Measurements from ENCODE around the gene RSPO4. TPM values are rescaled to one million over a fixed set of nuclear protein-coding genes. Genes with fewer than 3 reads are reported as not detected.

Gene RSPO4
- total RNA-seq, 1 donor = not detected

- DNase-seq (ENCODE audit: low read depth in 2 of 3, low spot score in 2 of 3) = no peak
Observed at GRCh38 chr20:972256-972655, 29.9 kb downstream of the RSPO4 start.

- DNase-seq (ENCODE audit: low read depth in 2 of 3, low spot score in 2 of 3) = no peak
Observed at GRCh38 chr20:971346-971745, 30.8 kb downstream of the RSPO4 start.

GRCh38 chr20:969868-970267, 32.2 kb downstream of the RSPO4 start:
- no peak for DNase-seq (ENCODE audit: low read depth in 2 of 3, low spot score in 2 of 3)

- DNase-seq (ENCODE audit: low read depth in 2 of 3, low spot score in 2 of 3) = peak in 1 of 3 donors; percentile 39
Observed at GRCh38 chr20:967796-968742, 34.0 kb downstream of the RSPO4 start.

GRCh38 chr20:965956-966355, 36.2 kb downstream of the RSPO4 start:
- DNase-seq (ENCODE audit: low read depth in 2 of 3, low spot score in 2 of 3) = no peak

- DNase-seq (ENCODE audit: low read depth in 2 of 3, low spot score in 2 of 3) = no peak
Observed at GRCh38 chr20:963795-964194, 38.3 kb downstream of the RSPO4 start.

- no peak for DNase-seq (ENCODE audit: low read depth in 2 of 3, low spot score in 2 of 3)
Observed at GRCh38 chr20:962683-963082, 39.4 kb downstream of the RSPO4 start.

- no peak for DNase-seq (ENCODE audit: low read depth in 2 of 3, low spot score in 2 of 3)
Observed at GRCh38 chr20:962223-962622, 39.9 kb downstream of the RSPO4 start.

- DNase-seq (ENCODE audit: low read depth in 2 of 3, low spot score in 2 of 3) = no peak
Observed at GRCh38 chr20:961768-962167, 40.3 kb downstream of the RSPO4 start.

- no peak for DNase-seq (ENCODE audit: low read depth in 2 of 3, low spot score in 2 of 3)
Observed at GRCh38 chr20:959996-960615, 42.0 kb downstream of the RSPO4 start.

- DNase-seq (ENCODE audit: low read depth in 2 of 3, low spot score in 2 of 3) = no peak
Observed at GRCh38 chr20:958936-959815, 42.9 kb downstream of the RSPO4 start.

GRCh38 chr20:957544-957943, 44.6 kb downstream of the RSPO4 start:
- DNase-seq (ENCODE audit: low read depth in 2 of 3, low spot score in 2 of 3) = peak in 1 of 3 donors; percentile 31

GRCh38 chr20:956330-956951, 45.7 kb downstream of the RSPO4 start:
- DNase-seq (ENCODE audit: low read depth in 2 of 3, low spot score in 2 of 3) = peak; percentile 61 to 84 (median 66)

GRCh38 chr20:955656-956055, 46.5 kb downstream of the RSPO4 start:
- DNase-seq (ENCODE audit: low read depth in 2 of 3, low spot score in 2 of 3) = no peak

GRCh38 chr20:955111-955510, 47.0 kb downstream of the RSPO4 start:
- no peak for DNase-seq (ENCODE audit: low read depth in 2 of 3, low spot score in 2 of 3)

GRCh38 chr20:953742-954141, 48.4 kb downstream of the RSPO4 start:
- DNase-seq (ENCODE audit: low read depth in 2 of 3, low spot score in 2 of 3) = no peak

GRCh38 chr20:952196-952795, 49.8 kb downstream of the RSPO4 start:
- DNase-seq (ENCODE audit: low read depth in 2 of 3, low spot score in 2 of 3) = no peak

GRCh38 chr20:951384-952169, 50.5 kb downstream of the RSPO4 start:
- no peak for DNase-seq (ENCODE audit: low read depth in 2 of 3, low spot score in 2 of 3)

- DNase-seq (ENCODE audit: low read depth in 2 of 3, low spot score in 2 of 3) = no peak
Observed at GRCh38 chr20:949717-950116, 52.4 kb downstream of the RSPO4 start.
